DOHH2 (cell line): ENCODE results near the gene ZSCAN2.
"Not testable (repeated sequence)": the region's sequence is repeated elsewhere in the genome, so short reads cannot be mapped to it uniquely, and the experiment has no call there.

Experiments used
- EZH2phosphoT487 ChIP-seq: fragments of 200-600 bp; sonication (generic); IDR thresholded peaks from 2 replicates; pipeline ENCODE4 v1.6.1; 2017; ENCODE audit warnings: borderline replicate concordance, mild to moderate bottlenecking, antibody characterized with exemption, low read length, moderate library complexity, mixed read lengths
- TF ChIP-seq, protein P1 (sequence below): fragments of 200-600 bp; sonication (generic); IDR thresholded peaks from one replicate; pipeline ENCODE4 v1.5.1; 2014; ENCODE audit warnings: antibody characterized with exemption, mild to moderate bottlenecking, low read depth, low read length; ENCODE audit not compliant: poor library complexity, severe bottlenecking

DNA sequence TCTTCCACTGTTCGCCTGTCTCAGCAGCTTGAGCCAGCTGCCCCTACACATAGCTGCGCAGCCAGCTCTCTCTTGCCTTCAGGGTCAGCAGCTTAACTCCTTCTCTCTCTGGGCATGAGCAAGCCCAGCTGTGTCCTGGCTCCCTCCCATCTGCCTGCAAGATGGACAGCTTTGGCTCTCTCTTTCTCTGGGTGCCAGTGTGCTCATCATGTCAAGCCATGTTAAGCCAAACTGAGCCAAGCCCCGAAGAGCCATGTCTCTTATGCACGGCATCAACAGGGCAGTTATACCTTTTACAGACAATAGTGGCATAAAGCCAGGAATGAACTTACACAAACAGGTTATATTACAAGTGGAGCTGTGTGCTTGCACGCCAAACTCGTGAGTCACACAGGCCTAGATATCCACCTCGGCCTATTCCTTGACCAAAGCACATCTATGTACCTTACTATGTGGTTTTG, 21.5 kb upstream of the ZSCAN2 start:
- not testable (repeated sequence) for TF ChIP-seq EZH2phosphoT487
- TF ChIP-seq, protein P1, sequence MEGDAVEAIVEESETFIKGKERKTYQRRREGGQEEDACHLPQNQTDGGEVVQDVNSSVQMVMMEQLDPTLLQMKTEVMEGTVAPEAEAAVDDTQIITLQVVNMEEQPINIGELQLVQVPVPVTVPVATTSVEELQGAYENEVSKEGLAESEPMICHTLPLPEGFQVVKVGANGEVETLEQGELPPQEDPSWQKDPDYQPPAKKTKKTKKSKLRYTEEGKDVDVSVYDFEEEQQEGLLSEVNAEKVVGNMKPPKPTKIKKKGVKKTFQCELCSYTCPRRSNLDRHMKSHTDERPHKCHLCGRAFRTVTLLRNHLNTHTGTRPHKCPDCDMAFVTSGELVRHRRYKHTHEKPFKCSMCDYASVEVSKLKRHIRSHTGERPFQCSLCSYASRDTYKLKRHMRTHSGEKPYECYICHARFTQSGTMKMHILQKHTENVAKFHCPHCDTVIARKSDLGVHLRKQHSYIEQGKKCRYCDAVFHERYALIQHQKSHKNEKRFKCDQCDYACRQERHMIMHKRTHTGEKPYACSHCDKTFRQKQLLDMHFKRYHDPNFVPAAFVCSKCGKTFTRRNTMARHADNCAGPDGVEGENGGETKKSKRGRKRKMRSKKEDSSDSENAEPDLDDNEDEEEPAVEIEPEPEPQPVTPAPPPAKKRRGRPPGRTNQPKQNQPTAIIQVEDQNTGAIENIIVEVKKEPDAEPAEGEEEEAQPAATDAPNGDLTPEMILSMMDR: not testable (repeated sequence)
